ENCODE data around the gene CES4A.
"Not testable (repeated sequence)": the region's sequence is repeated elsewhere in the genome, so short reads cannot be mapped to it uniquely, and the experiment has no call there.

CES4A gene

GRCh38 chr16:66991545-66992077, 3.2 kb downstream of the CES4A start:
- DNase-seq (ENCODE audit: low spot score), result no peak

- not testable (repeated sequence) for DNase-seq (ENCODE audit: low spot score)
These were observed 5.2 kb downstream of the CES4A start for GRCh38 chr16:66993558-66993957.

- peak; percentile 73 for DNase-seq (ENCODE audit: low spot score)
These were observed 8.1 kb downstream of the CES4A start for GRCh38 chr16:66996324-66996982.

GRCh38 chr16:66996983-66997358, 8.6 kb downstream of the CES4A start:
- no peak for DNase-seq (ENCODE audit: low spot score)

GRCh38 chr16:67000384-67001351, 12.3 kb downstream of the CES4A start:
- peak; percentile 87 for DNase-seq (ENCODE audit: low spot score)

- DNase-seq (ENCODE audit: low spot score), result peak; percentile 2
These were observed 13.3 kb downstream of the CES4A start for GRCh38 chr16:67001726-67002125.

GRCh38 chr16:67006930-67007658, 18.7 kb downstream of the CES4A start:
- no peak for DNase-seq (ENCODE audit: low spot score)

- DNase-seq (ENCODE audit: low spot score), result no peak
These were observed 20.8 kb downstream of the CES4A start for GRCh38 chr16:67009158-67009557.

GRCh38 chr16:67011274-67011673, 22.9 kb downstream of the CES4A start:
- DNase-seq (ENCODE audit: low spot score), result no peak

GRCh38 chr16:67013233-67013822, 24.9 kb downstream of the CES4A start:
- no peak for DNase-seq (ENCODE audit: low spot score)

- DNase-seq (ENCODE audit: low spot score), result peak; percentile 79
These were observed 25.6 kb downstream of the CES4A start for GRCh38 chr16:67013823-67014633.

GRCh38 chr16:67014634-67015312, 26.4 kb downstream of the CES4A start:
- DNase-seq (ENCODE audit: low spot score), result no peak

- DNase-seq (ENCODE audit: low spot score), result no peak
These were observed 26.9 kb downstream of the CES4A start for GRCh38 chr16:67015313-67015731.

GRCh38 chr16:67016143-67016542, 27.8 kb downstream of the CES4A start:
- no peak for DNase-seq (ENCODE audit: low spot score)

GRCh38 chr16:67016681-67017420, 28.5 kb downstream of the CES4A start:
- DNase-seq (ENCODE audit: low spot score), result no peak

- no peak for DNase-seq (ENCODE audit: low spot score)
These were observed 29.0 kb downstream of the CES4A start for GRCh38 chr16:67017421-67017750.

- DNase-seq (ENCODE audit: low spot score), result peak; percentile 86
These were observed 29.6 kb downstream of the CES4A start for GRCh38 chr16:67017810-67018488.

GRCh38 chr16:67019171-67019570, 30.8 kb downstream of the CES4A start:
- no peak for DNase-seq (ENCODE audit: low spot score)

- no peak for DNase-seq (ENCODE audit: low spot score)
These were observed 32.9 kb downstream of the CES4A start for GRCh38 chr16:67021321-67021720.
